Measurements from ENCODE around the gene BAIAP2. TPM values are rescaled to one million over a fixed set of nuclear protein-coding genes. Genes with fewer than 3 reads are reported as not detected.

BAIAP2 gene
- total and polyA plus RNA-seq, 10 donors: 2.8 to 33.2 (median 17.8) TPM

DNA sequence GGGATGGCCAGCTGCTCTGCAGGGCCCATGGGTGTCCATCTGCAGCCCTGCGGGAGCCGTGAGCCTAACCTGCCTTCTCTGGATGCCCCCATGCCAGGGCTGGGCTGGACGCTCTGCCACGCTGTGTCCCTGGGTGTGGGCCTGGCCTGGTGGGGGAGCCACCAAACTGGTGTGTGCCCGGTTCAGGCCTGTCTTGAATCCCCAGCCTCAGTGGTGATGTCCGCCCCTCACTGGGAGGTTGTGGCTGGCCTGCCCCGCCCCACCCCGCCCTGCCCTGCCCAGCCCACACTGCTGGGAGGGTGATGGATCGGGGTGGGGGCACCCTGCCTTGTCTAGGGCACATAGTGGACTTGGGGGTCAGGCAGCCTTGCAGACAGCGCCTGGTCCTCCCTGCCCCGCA is 80.3 kb downstream of the BAIAP2 start:
- Histone ChIP-seq H3K4me1 (peaks cover 0 to 62% (median 34%) of the 10 kb centered on the region in 6 donors), H3K27ac (no peak overlapping the region), H3K36me3 (peaks cover 0 to 61% (median 0%) of the 10 kb centered on the region in 6 donors), H3K4me3 (no peak overlapping the region), H3K27me3 (replicated peaks in 1 of 7) (no peaks in the 10 kb centered on the region), H3K9me3 (no peaks in the 10 kb centered on the region)
- DNase-seq: no peak
- intact Hi-C loops (cut with DNase I; ENCODE audit: low total_unique reads): no loop called here
- TF ChIP-seq POLR2A (IDR thresholded peaks at IDR 0.05) (no peak), POLR2AphosphoS5 (IDR thresholded peaks at IDR 0.05) (peak in 1 of 3 donors; percentile 23)
- TF ChIP-seq, protein P1, sequence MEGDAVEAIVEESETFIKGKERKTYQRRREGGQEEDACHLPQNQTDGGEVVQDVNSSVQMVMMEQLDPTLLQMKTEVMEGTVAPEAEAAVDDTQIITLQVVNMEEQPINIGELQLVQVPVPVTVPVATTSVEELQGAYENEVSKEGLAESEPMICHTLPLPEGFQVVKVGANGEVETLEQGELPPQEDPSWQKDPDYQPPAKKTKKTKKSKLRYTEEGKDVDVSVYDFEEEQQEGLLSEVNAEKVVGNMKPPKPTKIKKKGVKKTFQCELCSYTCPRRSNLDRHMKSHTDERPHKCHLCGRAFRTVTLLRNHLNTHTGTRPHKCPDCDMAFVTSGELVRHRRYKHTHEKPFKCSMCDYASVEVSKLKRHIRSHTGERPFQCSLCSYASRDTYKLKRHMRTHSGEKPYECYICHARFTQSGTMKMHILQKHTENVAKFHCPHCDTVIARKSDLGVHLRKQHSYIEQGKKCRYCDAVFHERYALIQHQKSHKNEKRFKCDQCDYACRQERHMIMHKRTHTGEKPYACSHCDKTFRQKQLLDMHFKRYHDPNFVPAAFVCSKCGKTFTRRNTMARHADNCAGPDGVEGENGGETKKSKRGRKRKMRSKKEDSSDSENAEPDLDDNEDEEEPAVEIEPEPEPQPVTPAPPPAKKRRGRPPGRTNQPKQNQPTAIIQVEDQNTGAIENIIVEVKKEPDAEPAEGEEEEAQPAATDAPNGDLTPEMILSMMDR (IDR thresholded peaks at IDR 0.05 in 8 of 11, conservative IDR thresholded peaks at IDR 0.05 in 3 of 11): no peak
- WGBS, 5 donors: 93 to 97% (median 96%) methylated on average over 6 to 11 of the region's 11 CpGs

- intact Hi-C loops (cut with DNase I; ENCODE audit: low total_unique reads): no loop called here
- Histone ChIP-seq H3K27me3 (replicated peaks in 1 of 7) (no peaks in the 10 kb centered on the region), H3K4me3 (no peak overlapping the region), H3K4me1 (peaks cover 0 to 62% (median 33%) of the 10 kb centered on the region in 6 donors), H3K36me3 (peaks cover 0 to 67% (median 3%) of the 10 kb centered on the region in 6 donors), H3K9me3 (no peaks in the 10 kb centered on the region), H3K27ac (peak overlapping the region in 1 of 8 donors; percentile 74)
- TF ChIP-seq POLR2AphosphoS5 (IDR thresholded peaks at IDR 0.05) (no peak), POLR2A (IDR thresholded peaks at IDR 0.05) (no peak)
- TF ChIP-seq, protein P1 (IDR thresholded peaks at IDR 0.05 in 8 of 11, conservative IDR thresholded peaks at IDR 0.05 in 3 of 11): no peak
- WGBS, 5 donors: 81 to 90% (median 87%) methylated on average over 12 to 22 of the region's 22 CpGs
- DNase-seq: no peak
Observed at GRCh38 chr17:81115749-81116464, 81.0 kb downstream of the BAIAP2 start.

GRCh38 chr17:81116704-81117103 is 81.8 kb downstream of the BAIAP2 start:
- intact Hi-C loops (cut with DNase I; ENCODE audit: low total_unique reads): no loop called here
- no peak for TF ChIP-seq POLR2AphosphoS5 (IDR thresholded peaks at IDR 0.05)
- TF ChIP-seq POLR2A (IDR thresholded peaks at IDR 0.05): no peak
- TF ChIP-seq, protein P1 (IDR thresholded peaks at IDR 0.05 in 8 of 11, conservative IDR thresholded peaks at IDR 0.05 in 3 of 11): no peak
- no peak for DNase-seq
- Histone ChIP-seq H3K27me3 (replicated peaks in 1 of 7) (no peaks in the 10 kb centered on the region), H3K9me3 (no peaks in the 10 kb centered on the region), H3K36me3 (peaks cover 0 to 75% (median 4%) of the 10 kb centered on the region in 6 donors), H3K27ac (peak overlapping the region in 5 of 8 donors; percentile 46 to 76 (median 73)), H3K4me1 (peaks cover 0 to 54% (median 28%) of the 10 kb centered on the region in 6 donors), H3K4me3 (no peak overlapping the region)
- WGBS, 5 donors: 72 to 89% (median 76%) methylated on average over 5 to 8 of the region's 8 CpGs

DNA sequence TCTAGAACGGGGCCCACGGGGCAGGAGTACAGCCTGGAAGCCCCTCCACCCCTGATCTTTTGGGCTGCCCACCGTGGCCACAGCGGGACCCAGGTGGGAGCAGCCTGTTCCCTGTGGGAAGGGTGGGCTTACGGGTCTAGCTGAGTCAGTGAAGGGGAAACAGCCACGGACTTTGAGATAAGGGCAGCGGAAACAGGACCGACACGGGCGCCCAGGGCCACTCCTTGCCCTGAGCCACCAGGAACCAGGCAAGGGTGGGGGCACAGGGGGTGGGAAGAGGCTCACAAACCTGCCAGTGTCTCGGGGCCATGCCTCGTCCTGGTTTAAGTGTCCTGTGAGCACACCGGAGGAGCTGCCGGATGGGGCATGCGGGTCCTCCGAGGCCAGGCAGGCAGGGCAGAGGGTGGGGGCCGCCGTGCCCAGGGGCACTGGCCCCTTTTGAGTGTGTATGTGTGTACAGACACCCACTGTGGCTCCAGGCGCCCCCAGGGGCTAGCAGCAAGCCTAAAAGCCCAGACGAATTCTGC is 82.8 kb downstream of the BAIAP2 start:
- H3K36me3 ChIP-seq: peaks cover 0 to 79% (median 8%) of the 10 kb centered on the region in 6 donors
- H3K9me3 ChIP-seq: no peaks in the 10 kb centered on the region
- H3K27ac ChIP-seq: peak overlapping the region in 7 of 8 donors; percentile 38 to 76 (median 69)
- 72 to 79% (median 74%) methylated on average over 18 to 20 of the region's 20 CpGs for WGBS, 5 donors
- H3K4me1 ChIP-seq: peaks cover 0 to 52% (median 28%) of the 10 kb centered on the region in 6 donors
- TF ChIP-seq POLR2A (IDR thresholded peaks at IDR 0.05) (no peak), POLR2AphosphoS5 (IDR thresholded peaks at IDR 0.05) (peak; percentile 61 to 75 (median 72))
- intact Hi-C loops (cut with DNase I; ENCODE audit: low total_unique reads): no loop called here
- H3K27me3 ChIP-seq (replicated peaks in 1 of 7): peaks cover 0 to 2% (median 0%) of the 10 kb centered on the region in 7 donors
- DNase-seq: no peak
- H3K4me3 ChIP-seq: no peak overlapping the region
